Testis (tissue), 3 donors: ENCODE data around the gene LFNG. TPM values are rescaled to one million over a fixed set of nuclear protein-coding genes. Genes with fewer than 3 reads are reported as not detected.

Experiments used
- DNase-seq: peaks from one replicate; pipeline ENCODE4 v3.0.0-alpha.2; 2019
- H3K27ac ChIP-seq, 2 donors: fragments of 200-600 bp; sonication (generic); one replicate each; pipeline ENCODE4 v1.5.1; 2019
- H3K27me3 ChIP-seq: fragments of 200-600 bp; sonication (generic); one replicate; pipeline ENCODE4 v1.5.1; 2019
- H3K36me3 ChIP-seq: fragments of 200-600 bp; sonication (generic); one replicate; pipeline ENCODE4 v1.5.1; 2017; ENCODE audit warnings: low read depth; ENCODE audit errors: missing control alignments
- H3K4me1 ChIP-seq: fragments of 200-600 bp; sonication (generic); one replicate; pipeline ENCODE4 v1.5.1; 2019
- H3K4me3 ChIP-seq, 2 donors: fragments of 200-600 bp; sonication (generic); one replicate each; pipeline ENCODE4 v1.5.1; 2017 to 2019
- H3K9me3 ChIP-seq: fragments of 200-600 bp; sonication (generic); one replicate; pipeline ENCODE4 v1.5.1; 2017
- POLR2A ChIP-seq: fragments of 450-650 bp; IDR thresholded peaks from one replicate; pipeline ENCODE4 v1.6.1; 2017; ENCODE audit warnings: antibody characterized with exemption, mild to moderate bottlenecking, moderate library complexity
- WGBS, 2 donors: methylation state at CpG; one replicate each; pipeline ENCODE4 v1.1.5; 2018; 5-methylcytosine and 5-hydroxymethylcytosine counted together
- intact Hi-C: fragments of 100-400 bp; cut with DNase I; formaldehyde crosslinking; loops from one replicate; pipeline ENCODE4 v1.15.1; 2023; ENCODE audit warnings: low total_unique reads
- polyA plus RNA-seq: library from polyadenylated mRNA; stranded (reverse); fragments of 350-450 nt; fragmentation: Illumina TruSeq; extraction: RNeasy Lipid Tissue Mini Kit (QIAGEN cat#74804); gene quantifications from one replicate; pipeline ENCODE4 v1.2.3, GENCODE V29; 2014; ENCODE audit warnings: low read depth, low replicate concordance; ENCODE audit not compliant: insufficient read depth
- total RNA-seq, 2 donors: library from RNA; depleted of rRNA; stranded (reverse); fragments of >200 nt; gene quantifications; one replicate each; pipeline ENCODE4 v1.2.3, GENCODE V29; 2016
- TF ChIP-seq, protein P1 (sequence below), 3 experiments: fragments of 450-650 bp in 2 of 3; fragments of 200-600 bp in 1 of 3; sonication (generic) in 1 of 3; IDR thresholded peaks; one replicate each; pipeline ENCODE4 v1.5.1; 2016 to 2019; ENCODE audit warnings: antibody characterized with exemption in 3 of 3, mild to moderate bottlenecking in 2 of 3, moderate library complexity in 1 of 3

LFNG gene
- total and polyA plus RNA-seq, 3 donors from 2014 or later = 10.1 to 34.1 (median 18.3) TPM

DNA sequence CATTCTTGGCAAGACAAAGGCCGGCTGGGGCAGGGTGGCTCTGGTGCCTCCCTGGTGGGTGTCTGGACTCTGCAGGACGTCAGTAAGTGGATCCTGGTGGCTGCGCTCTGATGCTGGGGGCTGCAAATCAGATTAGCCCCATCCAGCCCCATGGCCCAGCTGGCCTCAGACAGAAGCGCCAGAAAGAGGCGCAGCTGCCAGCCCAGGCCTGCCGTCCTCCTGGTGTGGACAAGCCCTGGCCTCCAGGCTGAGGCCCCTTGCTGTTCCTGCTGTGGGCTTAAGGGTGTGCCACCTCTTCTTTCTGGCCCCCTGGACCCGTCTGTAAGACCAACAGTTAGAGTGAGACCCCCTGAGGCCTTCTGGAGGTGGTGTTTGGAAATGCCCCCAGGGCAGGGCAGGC is 5.9 kb upstream of the LFNG start:
- DNase-seq = no peak
- intact Hi-C loops = no loop called here
- TF ChIP-seq, protein P1, sequence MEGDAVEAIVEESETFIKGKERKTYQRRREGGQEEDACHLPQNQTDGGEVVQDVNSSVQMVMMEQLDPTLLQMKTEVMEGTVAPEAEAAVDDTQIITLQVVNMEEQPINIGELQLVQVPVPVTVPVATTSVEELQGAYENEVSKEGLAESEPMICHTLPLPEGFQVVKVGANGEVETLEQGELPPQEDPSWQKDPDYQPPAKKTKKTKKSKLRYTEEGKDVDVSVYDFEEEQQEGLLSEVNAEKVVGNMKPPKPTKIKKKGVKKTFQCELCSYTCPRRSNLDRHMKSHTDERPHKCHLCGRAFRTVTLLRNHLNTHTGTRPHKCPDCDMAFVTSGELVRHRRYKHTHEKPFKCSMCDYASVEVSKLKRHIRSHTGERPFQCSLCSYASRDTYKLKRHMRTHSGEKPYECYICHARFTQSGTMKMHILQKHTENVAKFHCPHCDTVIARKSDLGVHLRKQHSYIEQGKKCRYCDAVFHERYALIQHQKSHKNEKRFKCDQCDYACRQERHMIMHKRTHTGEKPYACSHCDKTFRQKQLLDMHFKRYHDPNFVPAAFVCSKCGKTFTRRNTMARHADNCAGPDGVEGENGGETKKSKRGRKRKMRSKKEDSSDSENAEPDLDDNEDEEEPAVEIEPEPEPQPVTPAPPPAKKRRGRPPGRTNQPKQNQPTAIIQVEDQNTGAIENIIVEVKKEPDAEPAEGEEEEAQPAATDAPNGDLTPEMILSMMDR (IDR thresholded peaks at IDR 0.05) = no peak
- TF ChIP-seq POLR2A = no peak
- Histone ChIP-seq H3K4me3 (no peak overlapping the region), H3K36me3 (no peaks in the 10 kb centered on the region), H3K27ac (no peak overlapping the region), H3K4me1 (peaks cover 20% of the 10 kb centered on the region), H3K27me3 (no peaks in the 10 kb centered on the region), H3K9me3 (no peaks in the 10 kb centered on the region)
- 90% methylated on average over 7 of the region's 7 CpGs; no CpG with 5 or more reads in 1 of the 2 donors for WGBS, 2 donors

DNA sequence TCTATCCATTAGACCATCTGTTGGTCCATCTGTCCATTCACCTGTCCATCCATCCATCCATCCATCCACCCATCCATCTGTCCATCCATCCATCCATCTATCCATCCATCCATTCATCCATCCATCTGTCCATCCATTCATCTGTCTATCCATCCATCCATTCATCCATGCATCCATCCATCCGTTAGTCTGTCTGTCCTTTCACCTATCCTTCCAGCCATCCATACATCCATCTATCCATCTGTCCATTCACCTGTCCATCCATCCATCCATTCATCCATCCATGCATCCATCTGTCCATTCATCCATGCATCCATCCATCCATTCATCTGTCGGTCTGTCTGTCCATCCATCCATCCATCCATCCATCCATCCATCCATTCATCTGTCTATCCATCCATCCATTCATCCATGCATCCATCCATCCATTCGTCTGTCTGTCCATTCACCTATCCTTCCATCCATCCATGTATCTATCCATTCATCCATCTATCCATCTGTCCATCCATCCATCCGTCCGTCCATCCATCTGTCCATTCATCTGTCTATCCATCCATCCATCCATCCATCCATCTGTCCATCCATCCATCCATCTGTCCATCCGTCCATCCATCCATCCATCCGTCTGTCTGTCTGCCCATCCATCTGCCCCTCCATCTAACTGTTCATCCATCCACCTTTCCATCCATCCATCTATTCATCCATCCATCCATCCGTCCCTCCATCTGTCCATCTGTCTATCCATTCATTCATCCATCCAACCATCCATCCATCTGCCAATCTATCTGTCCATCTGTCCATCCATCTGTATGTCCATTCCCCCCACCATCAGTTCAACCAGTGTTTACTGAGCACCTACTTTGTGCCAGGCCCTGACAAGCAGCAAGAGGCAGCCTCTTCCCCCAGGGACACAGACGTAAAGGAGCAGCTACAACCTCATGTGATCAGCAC is 4.8 kb upstream of the LFNG start:
- Histone ChIP-seq H3K36me3 (no peaks in the 10 kb centered on the region), H3K27ac (no peak overlapping the region), H3K27me3 (no peaks in the 10 kb centered on the region), H3K4me1 (peaks cover 13% of the 10 kb centered on the region), H3K9me3 (no peaks in the 10 kb centered on the region), H3K4me3 (no peak overlapping the region)
- intact Hi-C loops = no loop called here
- 85 to 88% methylated on average over 9 of the region's 9 CpGs for WGBS, 2 donors
- TF ChIP-seq POLR2A = no peak
- TF ChIP-seq, protein P1 (IDR thresholded peaks at IDR 0.05) = no peak
- DNase-seq = no peak

DNA sequence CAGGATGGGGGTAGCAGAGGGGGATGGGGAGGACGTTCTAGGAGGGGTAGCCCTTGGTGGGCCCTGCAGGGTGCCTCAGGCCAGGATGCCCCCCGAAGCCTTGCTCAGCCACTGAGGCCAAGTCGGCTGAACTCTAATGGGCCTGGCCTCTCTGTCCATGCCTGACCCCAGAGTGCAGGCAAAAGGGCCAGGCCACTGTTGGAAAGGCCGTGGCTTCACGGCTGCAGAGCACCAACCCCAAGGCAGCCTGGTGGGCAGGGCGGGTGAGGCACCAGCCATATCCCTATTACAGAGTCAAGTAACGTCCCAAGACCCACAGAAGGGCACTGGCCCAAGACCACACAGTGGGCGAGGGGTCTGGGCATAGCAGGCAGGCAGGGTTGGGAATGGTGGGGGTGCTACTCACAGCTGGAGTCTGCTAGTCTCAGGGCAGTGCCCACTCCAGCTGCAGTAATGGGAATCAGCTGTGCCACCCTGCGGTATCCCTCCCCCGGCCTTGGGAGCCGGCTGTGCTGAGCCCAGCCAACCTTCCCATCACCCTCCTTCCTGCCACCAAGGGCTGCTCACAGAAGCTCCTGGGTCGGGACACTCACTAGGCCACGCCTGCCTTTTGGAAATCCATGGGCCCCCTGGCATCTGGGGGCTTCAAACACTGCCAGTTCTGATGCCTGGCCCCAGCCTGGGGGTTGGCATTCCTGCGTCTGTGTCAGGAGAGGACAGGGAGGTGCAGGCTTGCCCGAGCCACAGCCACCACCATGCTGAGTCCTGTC is 4.0 kb upstream of the LFNG start:
- DNase-seq = no peak
- Histone ChIP-seq H3K27me3 (no peaks in the 10 kb centered on the region), H3K4me3 (no peak overlapping the region), H3K27ac (no peak overlapping the region), H3K36me3 (no peaks in the 10 kb centered on the region), H3K9me3 (no peaks in the 10 kb centered on the region), H3K4me1 (peaks cover 15% of the 10 kb centered on the region)
- WGBS, 2 donors = 89 to 91% methylated on average over 12 to 15 of the region's 15 CpGs
- intact Hi-C loops = no loop called here
- no peak for TF ChIP-seq POLR2A
- TF ChIP-seq, protein P1 (IDR thresholded peaks at IDR 0.05) = no peak

DNA sequence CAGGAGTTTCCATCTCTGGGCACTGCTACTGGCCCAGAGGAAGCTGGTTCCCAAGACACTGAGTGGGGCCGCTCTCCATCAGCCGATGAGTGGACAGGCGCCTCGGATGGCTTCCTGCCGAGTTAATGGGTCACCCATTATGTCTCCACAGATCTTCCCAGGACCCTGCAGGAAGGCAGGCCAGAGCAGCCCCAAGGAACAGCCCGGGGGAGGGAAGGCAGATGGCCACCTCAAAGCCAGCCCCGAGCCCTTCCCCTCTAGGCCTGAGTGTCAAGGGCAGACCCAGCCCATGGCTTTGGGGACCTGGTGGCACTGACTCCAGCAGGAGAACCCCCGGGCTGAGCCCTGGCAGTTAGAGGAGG is 3.4 kb upstream of the LFNG start:
- Histone ChIP-seq H3K27me3 (no peaks in the 10 kb centered on the region), H3K36me3 (no peaks in the 10 kb centered on the region), H3K27ac (no peak overlapping the region), H3K4me1 (peaks cover 20% of the 10 kb centered on the region), H3K9me3 (no peaks in the 10 kb centered on the region), H3K4me3 (no peak overlapping the region)
- no peak for TF ChIP-seq POLR2A
- TF ChIP-seq, protein P1 (IDR thresholded peaks at IDR 0.05) = no peak
- 91% methylated on average over 8 of the region's 8 CpGs; no CpG with 5 or more reads in 1 of the 2 donors for WGBS, 2 donors
- DNase-seq = no peak
- intact Hi-C loops = no loop called here
